Astrocyte (in vitro differentiated cells and primary cell): ENCODE measurements around the gene KIAA1217. TPM values are rescaled to one million over a fixed set of nuclear protein-coding genes. Genes with fewer than 3 reads are reported as not detected.

Experiments
- DNase-seq: peaks from one replicate; pipeline ENCODE4 v3.0.0-alpha.2; 2010; ENCODE audit warnings: low read depth
- FAIRE-seq: peaks from 2 replicates; lab custom pipeline; 2011; peaks lifted over from hg19 to GRCh38; lab: Jason Lieb, UNC
- H2AFZ ChIP-seq: 2 replicates; pipeline ENCODE4 v1.6.0; 2012; ENCODE audit warnings: low read depth, low read length, inconsistent platforms
- H3K27ac ChIP-seq: 2 replicates; pipeline ENCODE4 v1.5.1; 2011; ENCODE audit warnings: low read depth, low read length, inconsistent platforms
- H3K27me3 ChIP-seq: 2 replicates; pipeline ENCODE4 v1.6.0; 2011; ENCODE audit warnings: low read length, inconsistent platforms; ENCODE audit not compliant: insufficient read depth
- H3K36me3 ChIP-seq: 2 replicates; pipeline ENCODE4 v1.5.1; 2011; ENCODE audit warnings: low read length, inconsistent platforms; ENCODE audit not compliant: insufficient read depth
- H3K4me1 ChIP-seq: 2 replicates; pipeline ENCODE4 v1.5.1; 2011; ENCODE audit warnings: low read length, inconsistent platforms; ENCODE audit not compliant: insufficient read depth
- H3K4me2 ChIP-seq: 2 replicates; pipeline ENCODE4 v1.6.0; 2012; ENCODE audit warnings: low read length, inconsistent platforms
- H3K4me3 ChIP-seq: 2 replicates; pipeline ENCODE4 v1.5.1; 2011; ENCODE audit warnings: low read depth, mild to moderate bottlenecking, low read length, inconsistent platforms; ENCODE audit not compliant: insufficient read depth
- H3K79me2 ChIP-seq: 2 replicates; pipeline ENCODE4 v1.6.0; 2012; ENCODE audit warnings: mild to moderate bottlenecking, low read length, inconsistent platforms; ENCODE audit not compliant: insufficient read depth
- H3K9ac ChIP-seq: 2 replicates; pipeline ENCODE4 v1.6.0; 2012; ENCODE audit warnings: mild to moderate bottlenecking, low read length, inconsistent platforms
- H3K9me3 ChIP-seq: 2 replicates; pipeline ENCODE4 v1.5.1; 2012; ENCODE audit warnings: low read depth, mild to moderate bottlenecking, low read length, inconsistent platforms; ENCODE audit not compliant: insufficient read depth
- H4K20me1 ChIP-seq: 2 replicates; pipeline ENCODE4 v1.6.0; 2012; ENCODE audit warnings: low read length, inconsistent platforms; ENCODE audit not compliant: insufficient read depth
- H3K27ac Mint-ChIP-seq: one replicate; pipeline ENCODE4 v1.8.0; 2021; ENCODE audit warnings: mild to moderate bottlenecking, mixed read lengths; ENCODE audit not compliant: unreplicated experiment
- H3K27me3 Mint-ChIP-seq: one replicate; pipeline ENCODE4 v1.8.0; 2021; ENCODE audit warnings: low read depth, mixed read lengths; ENCODE audit not compliant: unreplicated experiment
- H3K36me3 Mint-ChIP-seq: one replicate; pipeline ENCODE4 v1.8.0; 2021; ENCODE audit warnings: low read depth, mixed read lengths; ENCODE audit not compliant: unreplicated experiment
- H3K4me1 Mint-ChIP-seq: one replicate; pipeline ENCODE4 v1.8.0; 2021; ENCODE audit warnings: low read depth, mixed read lengths; ENCODE audit not compliant: unreplicated experiment
- H3K4me3 Mint-ChIP-seq: one replicate; pipeline ENCODE4 v1.8.0; 2021; ENCODE audit warnings: mild to moderate bottlenecking, moderate library complexity, mixed read lengths; ENCODE audit not compliant: unreplicated experiment
- H3K9me3 Mint-ChIP-seq: one replicate; pipeline ENCODE4 v1.8.0; 2021; ENCODE audit warnings: mild to moderate bottlenecking, mixed read lengths; ENCODE audit not compliant: unreplicated experiment
- EZH2 ChIP-seq: IDR thresholded peaks from 2 replicates; pipeline ENCODE4 v1.6.1; 2012; ENCODE audit warnings: mild to moderate bottlenecking, low read length, inconsistent platforms; ENCODE audit not compliant: insufficient read depth
- total RNA-seq: library from RNA; stranded (reverse); gene quantifications from 2 replicates; pipeline ENCODE4 v1.2.1, GENCODE V29; 2021
- TF ChIP-seq, protein P1 (sequence below): IDR thresholded peaks from 2 replicates; pipeline ENCODE4 v1.5.1; 2011; ENCODE audit warnings: low read depth, mild to moderate bottlenecking, inconsistent platforms, low read length, moderate library complexity; ENCODE audit not compliant: insufficient read depth

Gene KIAA1217
- total RNA-seq, 1 donor from 2014 or later = 31.8 TPM

DNA sequence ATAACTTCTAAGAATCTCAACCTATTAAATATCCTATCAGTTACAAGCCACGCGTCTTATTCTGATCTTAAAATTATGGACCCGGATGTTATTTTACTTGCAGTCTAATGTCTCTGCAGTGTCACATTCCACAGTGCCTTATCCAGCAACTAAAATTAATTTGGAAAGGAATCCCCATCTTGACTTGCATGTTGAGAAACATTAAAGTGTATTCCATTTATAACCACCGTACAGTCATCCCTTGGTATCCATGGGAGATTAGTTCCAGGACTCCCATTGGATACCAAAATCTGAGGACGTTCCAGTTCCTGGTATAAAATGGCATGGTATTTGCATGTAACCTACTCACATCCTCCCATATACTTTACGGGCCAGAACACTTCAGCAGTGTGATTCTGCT lies 320.0 kb downstream of the KIAA1217 start:
- Mint-ChIP-seq H3K27me3 (no peaks in the 10 kb centered on the region), H3K27ac (no peak overlapping the region), H3K36me3 (peaks cover 50% of the 10 kb centered on the region), H3K9me3 (no peaks in the 10 kb centered on the region), H3K4me1 (no peaks in the 10 kb centered on the region), H3K4me3 (no peak overlapping the region)
- Histone ChIP-seq H2AFZ (no peak overlapping the region), H3K4me1 (no peaks in the 10 kb centered on the region), H3K9ac (no peak overlapping the region), H3K27ac (no peak overlapping the region), H3K27me3 (no peaks in the 10 kb centered on the region), H3K4me2 (no peak overlapping the region), H3K79me2 (no peaks in the 10 kb centered on the region), H3K9me3 (no peaks in the 10 kb centered on the region), H3K4me3 (no peak overlapping the region), H3K36me3 (peaks cover 32% of the 10 kb centered on the region), H4K20me1 (no peaks in the 10 kb centered on the region)
- no peak for TF ChIP-seq EZH2
- TF ChIP-seq, protein P1, sequence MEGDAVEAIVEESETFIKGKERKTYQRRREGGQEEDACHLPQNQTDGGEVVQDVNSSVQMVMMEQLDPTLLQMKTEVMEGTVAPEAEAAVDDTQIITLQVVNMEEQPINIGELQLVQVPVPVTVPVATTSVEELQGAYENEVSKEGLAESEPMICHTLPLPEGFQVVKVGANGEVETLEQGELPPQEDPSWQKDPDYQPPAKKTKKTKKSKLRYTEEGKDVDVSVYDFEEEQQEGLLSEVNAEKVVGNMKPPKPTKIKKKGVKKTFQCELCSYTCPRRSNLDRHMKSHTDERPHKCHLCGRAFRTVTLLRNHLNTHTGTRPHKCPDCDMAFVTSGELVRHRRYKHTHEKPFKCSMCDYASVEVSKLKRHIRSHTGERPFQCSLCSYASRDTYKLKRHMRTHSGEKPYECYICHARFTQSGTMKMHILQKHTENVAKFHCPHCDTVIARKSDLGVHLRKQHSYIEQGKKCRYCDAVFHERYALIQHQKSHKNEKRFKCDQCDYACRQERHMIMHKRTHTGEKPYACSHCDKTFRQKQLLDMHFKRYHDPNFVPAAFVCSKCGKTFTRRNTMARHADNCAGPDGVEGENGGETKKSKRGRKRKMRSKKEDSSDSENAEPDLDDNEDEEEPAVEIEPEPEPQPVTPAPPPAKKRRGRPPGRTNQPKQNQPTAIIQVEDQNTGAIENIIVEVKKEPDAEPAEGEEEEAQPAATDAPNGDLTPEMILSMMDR = no peak
- DNase-seq (no peak), FAIRE-seq (no peak)

DNA sequence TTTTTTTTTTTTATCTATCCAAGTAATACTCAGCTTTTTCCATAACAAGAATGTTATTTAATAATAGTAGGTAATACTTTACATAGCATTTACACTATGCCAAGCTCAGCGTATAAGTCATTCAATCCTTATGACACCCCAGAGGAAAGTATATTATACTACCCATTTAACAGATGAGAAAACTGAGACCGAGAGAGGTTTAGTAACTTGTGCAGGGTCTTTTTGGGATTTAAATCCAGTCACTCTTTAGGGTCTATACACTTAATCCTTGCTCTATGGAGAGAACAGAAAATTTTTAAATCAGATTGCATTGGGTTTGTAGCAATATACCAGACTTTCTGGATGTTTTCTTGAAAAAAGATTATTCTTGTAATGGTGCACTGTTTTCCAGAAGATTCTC lies 322.5 kb downstream of the KIAA1217 start:
- Histone ChIP-seq H3K9ac (no peak overlapping the region), H3K9me3 (no peaks in the 10 kb centered on the region), H3K79me2 (no peaks in the 10 kb centered on the region), H3K36me3 (peaks cover 41% of the 10 kb centered on the region), H3K4me1 (no peaks in the 10 kb centered on the region), H3K4me3 (no peak overlapping the region), H4K20me1 (no peaks in the 10 kb centered on the region), H2AFZ (no peak overlapping the region), H3K27ac (no peak overlapping the region), H3K4me2 (no peak overlapping the region), H3K27me3 (no peaks in the 10 kb centered on the region)
- TF ChIP-seq EZH2 = no peak
- TF ChIP-seq, protein P1 = no peak
- peaks cover 46% of the 10 kb centered on the region for H3K36me3 Mint-ChIP-seq
- H3K4me1 Mint-ChIP-seq = no peaks in the 10 kb centered on the region
- H3K9me3 Mint-ChIP-seq = no peaks in the 10 kb centered on the region
- H3K27me3 Mint-ChIP-seq = no peaks in the 10 kb centered on the region
- no peak overlapping the region for H3K27ac Mint-ChIP-seq
- DNase-seq (no peak), FAIRE-seq (no peak)
- H3K4me3 Mint-ChIP-seq = no peak overlapping the region

DNA sequence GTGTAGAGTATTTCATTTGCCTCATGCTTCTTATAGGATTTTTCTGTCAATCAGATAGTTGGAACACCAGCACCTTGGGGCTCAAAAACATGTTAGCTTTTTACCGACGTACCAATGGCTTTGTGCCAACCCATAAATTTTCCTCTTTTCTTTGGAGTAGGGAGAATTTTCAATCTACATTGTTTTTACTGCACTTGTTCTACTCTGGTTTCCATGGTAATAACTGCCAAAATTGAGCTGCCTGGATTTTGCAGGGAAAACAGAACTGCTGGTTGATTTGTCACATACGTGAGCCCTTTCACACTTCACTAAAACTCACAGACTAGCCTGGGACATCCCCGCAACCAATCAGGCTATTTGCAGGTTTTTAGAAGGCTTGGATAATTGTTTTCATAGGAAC lies 325.0 kb downstream of the KIAA1217 start:
- no peak overlapping the region for H3K27ac Mint-ChIP-seq
- no peaks in the 10 kb centered on the region for H3K4me1 Mint-ChIP-seq
- no peak overlapping the region for H3K4me3 Mint-ChIP-seq
- no peaks in the 10 kb centered on the region for H3K79me2 ChIP-seq
- no peaks in the 10 kb centered on the region for H3K9me3 ChIP-seq
- no peaks in the 10 kb centered on the region for H3K27me3 ChIP-seq
- no peak overlapping the region for H2AFZ ChIP-seq
- FAIRE-seq (no peak), DNase-seq (no peak)
- no peak overlapping the region for H3K27ac ChIP-seq
- peaks cover 40% of the 10 kb centered on the region for H3K36me3 ChIP-seq
- H3K4me1 ChIP-seq = no peaks in the 10 kb centered on the region
- no peak overlapping the region for H3K9ac ChIP-seq
- no peak overlapping the region for H3K4me2 ChIP-seq
- no peak overlapping the region for H3K4me3 ChIP-seq
- peaks cover 41% of the 10 kb centered on the region for H3K36me3 Mint-ChIP-seq
- no peaks in the 10 kb centered on the region for H4K20me1 ChIP-seq
- no peaks in the 10 kb centered on the region for H3K9me3 Mint-ChIP-seq
- TF ChIP-seq EZH2 = no peak
- TF ChIP-seq, protein P1 = no peak
- H3K27me3 Mint-ChIP-seq = no peaks in the 10 kb centered on the region
